SK-N-SH (cell line): ENCODE data around the gene TYW1B.
"Not testable (repeated sequence)": the region's sequence is repeated elsewhere in the genome, so short reads cannot be mapped to it uniquely, and the experiment has no call there.

Experiments used
- EP300 ChIP-seq, 2 experiments: IDR thresholded peaks; 2 replicates each; pipeline versions ENCODE4 v1.4.0 to v1.6.1; 2012; ENCODE audit warnings: borderline replicate concordance in 1 of 2, low read depth in 1 of 2, low read length in 1 of 2
- FOSL2 ChIP-seq: IDR thresholded peaks from 2 replicates; pipeline ENCODE4 v1.4.0; 2012; ENCODE audit warnings: low read depth, mild to moderate bottlenecking, moderate library complexity, borderline replicate concordance
- JUND ChIP-seq: IDR thresholded peaks from 2 replicates; pipeline ENCODE4 v1.4.0; 2012
- POLR2AphosphoS5 ChIP-seq: IDR thresholded peaks from 2 replicates; pipeline ENCODE4 v1.6.1; 2012; ENCODE audit warnings: low read depth, low read length
- RAD21 ChIP-seq: IDR thresholded peaks from 2 replicates; pipeline ENCODE4 v1.6.1; 2012; ENCODE audit warnings: mild to moderate bottlenecking, low read length
- TAF1 ChIP-seq: IDR thresholded peaks from 2 replicates; pipeline ENCODE4 v1.6.1; 2012; ENCODE audit warnings: low read depth, mild to moderate bottlenecking, low read length, moderate library complexity, borderline replicate concordance
- YY1 ChIP-seq: IDR thresholded peaks from 2 replicates; pipeline ENCODE4 v1.4.0; 2012; ENCODE audit warnings: low read depth, mild to moderate bottlenecking
- TF ChIP-seq, protein P1 (sequence below): fragments of 200-600 bp; sonication (generic); IDR thresholded peaks from 2 replicates; pipeline ENCODE4 v1.6.1; 2017; ENCODE audit warnings: antibody characterized with exemption, mild to moderate bottlenecking, moderate library complexity
- TF ChIP-seq, protein P2 (sequence below): fragments of 150-350 bp; IDR thresholded peaks from 2 replicates; pipeline ENCODE4 v1.6.1; 2016; ENCODE audit warnings: mild to moderate bottlenecking, low read depth, low read length
- TF ChIP-seq, protein P3 (sequence below): fragments of 150-350 bp; IDR thresholded peaks from 2 replicates; pipeline ENCODE4 v1.6.1; 2017; ENCODE audit warnings: antibody characterized with exemption, low read length, low read depth, borderline replicate concordance

- TF ChIP-seq JUND; TAF1; POLR2AphosphoS5; EP300 (IDR thresholded peaks at IDR 0.05; ENCODE audit: borderline replicate concordance in 1 of 2, low read depth in 1 of 2, low read length in 1 of 2); YY1; FOSL2; RAD21: not testable (repeated sequence)
- TF ChIP-seq, protein P1, sequence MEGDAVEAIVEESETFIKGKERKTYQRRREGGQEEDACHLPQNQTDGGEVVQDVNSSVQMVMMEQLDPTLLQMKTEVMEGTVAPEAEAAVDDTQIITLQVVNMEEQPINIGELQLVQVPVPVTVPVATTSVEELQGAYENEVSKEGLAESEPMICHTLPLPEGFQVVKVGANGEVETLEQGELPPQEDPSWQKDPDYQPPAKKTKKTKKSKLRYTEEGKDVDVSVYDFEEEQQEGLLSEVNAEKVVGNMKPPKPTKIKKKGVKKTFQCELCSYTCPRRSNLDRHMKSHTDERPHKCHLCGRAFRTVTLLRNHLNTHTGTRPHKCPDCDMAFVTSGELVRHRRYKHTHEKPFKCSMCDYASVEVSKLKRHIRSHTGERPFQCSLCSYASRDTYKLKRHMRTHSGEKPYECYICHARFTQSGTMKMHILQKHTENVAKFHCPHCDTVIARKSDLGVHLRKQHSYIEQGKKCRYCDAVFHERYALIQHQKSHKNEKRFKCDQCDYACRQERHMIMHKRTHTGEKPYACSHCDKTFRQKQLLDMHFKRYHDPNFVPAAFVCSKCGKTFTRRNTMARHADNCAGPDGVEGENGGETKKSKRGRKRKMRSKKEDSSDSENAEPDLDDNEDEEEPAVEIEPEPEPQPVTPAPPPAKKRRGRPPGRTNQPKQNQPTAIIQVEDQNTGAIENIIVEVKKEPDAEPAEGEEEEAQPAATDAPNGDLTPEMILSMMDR: not testable (repeated sequence)
- TF ChIP-seq, protein P2, sequence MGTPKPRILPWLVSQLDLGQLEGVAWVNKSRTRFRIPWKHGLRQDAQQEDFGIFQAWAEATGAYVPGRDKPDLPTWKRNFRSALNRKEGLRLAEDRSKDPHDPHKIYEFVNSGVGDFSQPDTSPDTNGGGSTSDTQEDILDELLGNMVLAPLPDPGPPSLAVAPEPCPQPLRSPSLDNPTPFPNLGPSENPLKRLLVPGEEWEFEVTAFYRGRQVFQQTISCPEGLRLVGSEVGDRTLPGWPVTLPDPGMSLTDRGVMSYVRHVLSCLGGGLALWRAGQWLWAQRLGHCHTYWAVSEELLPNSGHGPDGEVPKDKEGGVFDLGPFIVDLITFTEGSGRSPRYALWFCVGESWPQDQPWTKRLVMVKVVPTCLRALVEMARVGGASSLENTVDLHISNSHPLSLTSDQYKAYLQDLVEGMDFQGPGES: not testable (repeated sequence)
- TF ChIP-seq, protein P3, sequence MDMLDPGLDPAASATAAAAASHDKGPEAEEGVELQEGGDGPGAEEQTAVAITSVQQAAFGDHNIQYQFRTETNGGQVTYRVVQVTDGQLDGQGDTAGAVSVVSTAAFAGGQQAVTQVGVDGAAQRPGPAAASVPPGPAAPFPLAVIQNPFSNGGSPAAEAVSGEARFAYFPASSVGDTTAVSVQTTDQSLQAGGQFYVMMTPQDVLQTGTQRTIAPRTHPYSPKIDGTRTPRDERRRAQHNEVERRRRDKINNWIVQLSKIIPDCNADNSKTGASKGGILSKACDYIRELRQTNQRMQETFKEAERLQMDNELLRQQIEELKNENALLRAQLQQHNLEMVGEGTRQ: not testable (repeated sequence)
Measured at GRCh38 chr7:72840966-72841511, 13.0 kb upstream of the TYW1B start.
